Progenitor cell of endocrine pancreas (in vitro differentiated cells): ENCODE measurements around the gene TADA2A. TPM values are rescaled to one million over a fixed set of nuclear protein-coding genes. Genes with fewer than 3 reads are reported as not detected.
A peak's percentile ranks its signal among the peaks of the same experiment; 100 is the strongest.

Experiments used
- DNase-seq: peaks from one replicate; pipeline ENCODE4 v3.0.0; 2021; ENCODE audit warnings: low spot score; ENCODE audit not compliant: unreplicated experiment
- H3K27ac Mint-ChIP-seq: 2 replicates; pipeline ENCODE4 v1.8.0; 2021; ENCODE audit warnings: mild to moderate bottlenecking, moderate library complexity, mixed read lengths
- H3K27me3 Mint-ChIP-seq: 2 replicates; pipeline ENCODE4 v1.8.0; 2021; ENCODE audit warnings: mixed read lengths
- H3K36me3 Mint-ChIP-seq: 2 replicates; pipeline ENCODE4 v1.8.0; 2022; ENCODE audit warnings: mixed read lengths; ENCODE audit not compliant: insufficient read depth
- H3K4me1 Mint-ChIP-seq: 2 replicates; pipeline ENCODE4 v1.8.0; 2021; ENCODE audit warnings: low read depth, mixed read lengths
- H3K4me3 Mint-ChIP-seq: 2 replicates; pipeline ENCODE4 v1.8.0; 2021; ENCODE audit warnings: low read depth, mild to moderate bottlenecking, moderate library complexity, mixed read lengths
- H3K9me3 Mint-ChIP-seq: 2 replicates; pipeline ENCODE4 v1.8.0; 2021; ENCODE audit warnings: low read depth, mixed read lengths
- CTCF ChIP-seq: fragments of 200-600 bp; sonication (generic); IDR thresholded peaks from one replicate; pipeline ENCODE4 v1.5.0; 2021; ENCODE audit warnings: antibody characterized with exemption, mild to moderate bottlenecking; ENCODE audit not compliant: unreplicated experiment
- long read RNA-seq: library from polyadenylated mRNA; unstranded; transcript quantifications from one replicate; pipeline ENCODE4 v2.0.0, GENCODE V29; 2020
- total RNA-seq: library from RNA; stranded (reverse); gene quantifications from 2 replicates; pipeline ENCODE4 v1.2.1, GENCODE V29; 2021

TADA2A gene
- 31.2 and 31.5 TPM in 2 replicates for total RNA-seq
- long read RNA-seq, full-length matches to known transcripts, result 7 of 26 reads
- long read RNA-seq, partial matches to known transcripts, result 6 of 26 reads
- long read RNA-seq, other reads (novel, unspliced or antisense), result 13 of 26 reads

GRCh38 chr17:37406635-37407461 is at the start of gene TADA2A, which contains the start of gene ACACA:
TSS of gene TADA2A (plus strand) at chr17:37406886. CDS start at chr17:37411366, 4,480 bp downstream.
TSS of gene ACACA (minus strand) at chr17:37406836. CDS start at chr17:37406299, 537 bp downstream.
- peaks cover 7% of the 10 kb centered on the region for H3K36me3 Mint-ChIP-seq
- H3K4me1 Mint-ChIP-seq, result peaks cover 11% of the 10 kb centered on the region
- no peaks in the 10 kb centered on the region for H3K9me3 Mint-ChIP-seq
- H3K27ac Mint-ChIP-seq, result peak within 1 kb of the TSS; percentile 96
- TF ChIP-seq CTCF, result no peak
- no peaks in the 10 kb centered on the region for H3K27me3 Mint-ChIP-seq
- peak; percentile 66 for DNase-seq
- H3K4me3 Mint-ChIP-seq, result peak within 1 kb of the TSS; percentile 98

- Mint-ChIP-seq H3K27ac (peak overlapping the region; percentile 99), H3K36me3 (no peaks in the 10 kb centered on the region), H3K27me3 (no peaks in the 10 kb centered on the region), H3K4me3 (peak overlapping the region; percentile 87), H3K9me3 (no peaks in the 10 kb centered on the region), H3K4me1 (peaks cover 26% of the 10 kb centered on the region)
- DNase-seq, result peak; percentile 60
- TF ChIP-seq CTCF, result no peak
Observed at GRCh38 chr17:37358098-37358829, 48.4 kb upstream of the TADA2A start.

GRCh38 chr17:37358830-37359681 is 47.6 kb upstream of the TADA2A start:
- TF ChIP-seq CTCF, result peak; percentile 53
- H3K4me1 Mint-ChIP-seq, result peaks cover 26% of the 10 kb centered on the region
- peak overlapping the region; percentile 87 for H3K4me3 Mint-ChIP-seq
- peak; percentile 97 for DNase-seq
- no peaks in the 10 kb centered on the region for H3K27me3 Mint-ChIP-seq
- H3K36me3 Mint-ChIP-seq, result no peaks in the 10 kb centered on the region
- H3K9me3 Mint-ChIP-seq, result no peaks in the 10 kb centered on the region
- H3K27ac Mint-ChIP-seq, result peak overlapping the region; percentile 99

- Mint-ChIP-seq H3K27me3 (no peaks in the 10 kb centered on the region), H3K27ac (peak overlapping the region; percentile 91), H3K9me3 (no peaks in the 10 kb centered on the region), H3K36me3 (peaks cover under 1% of the 10 kb centered on the region), H3K4me1 (peaks cover 26% of the 10 kb centered on the region), H3K4me3 (peak overlapping the region; percentile 59)
- TF ChIP-seq CTCF, result no peak
- no peak for DNase-seq
Observed at GRCh38 chr17:37359682-37360188, 47.0 kb upstream of the TADA2A start.
